GM21825 (cell line): ENCODE results near the gene UGT2B15.
"Not testable (repeated sequence)": the region's sequence is repeated elsewhere in the genome, so short reads cannot be mapped to it uniquely, and the experiment has no call there.

Source experiments
- ATAC-seq: cut with Tn5 transposase; IDR thresholded peaks from one replicate; pipeline ENCODE4 v1.9.1; 2021; ENCODE audit warnings: mild to moderate bottlenecking, moderate library complexity; ENCODE audit not compliant: unreplicated experiment

Gene UGT2B15

GRCh38 chr4:68670479-68670939, at the start of gene UGT2B15:
TSS of gene UGT2B15 (minus strand) at chr4:68670652. CDS start at chr4:68670618, 34 bp downstream.
- not testable (repeated sequence) for ATAC-seq

DNA sequence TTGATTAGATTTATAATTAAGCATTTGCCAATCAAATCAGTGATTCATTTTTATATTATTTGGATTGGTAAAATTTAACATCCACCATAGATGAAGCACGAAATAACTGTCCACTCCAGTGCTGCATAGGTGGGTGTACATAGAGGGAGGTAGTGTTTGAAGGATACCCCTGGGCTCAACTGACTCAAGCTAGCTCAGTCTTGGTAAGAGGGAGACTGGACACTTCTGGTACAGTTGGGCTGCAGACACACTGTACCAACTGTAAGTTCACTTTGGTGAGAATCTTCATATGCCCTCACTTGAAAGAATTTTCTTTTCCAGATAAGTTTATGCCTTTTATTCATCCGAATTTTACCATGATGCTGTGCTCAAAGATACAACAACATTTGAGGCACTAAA, 48.6 kb upstream of the UGT2B15 start:
- ATAC-seq, result no peak

- ATAC-seq, result no peak
Measured at GRCh38 chr4:68718447-68719074, 48.1 kb upstream of the UGT2B15 start.

DNA sequence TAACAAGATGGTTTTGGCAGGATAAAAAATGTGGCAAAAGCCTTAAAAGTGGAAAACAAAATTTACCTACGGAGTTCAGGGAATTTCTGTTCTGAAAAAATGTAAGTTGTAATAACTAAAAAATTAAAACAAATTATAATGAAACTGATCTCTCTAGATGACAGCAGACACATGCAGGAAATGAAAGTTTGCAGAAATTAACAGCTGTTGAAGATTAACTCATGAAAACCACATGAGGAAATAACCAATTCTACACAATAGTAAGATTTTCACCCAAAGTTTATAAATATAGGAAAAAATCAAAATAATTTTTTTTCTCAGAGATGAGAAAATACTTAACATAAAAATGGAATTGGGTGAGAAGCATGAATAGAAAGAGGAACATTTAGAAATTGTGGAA, 47.5 kb upstream of the UGT2B15 start:
- ATAC-seq, result no peak

DNA sequence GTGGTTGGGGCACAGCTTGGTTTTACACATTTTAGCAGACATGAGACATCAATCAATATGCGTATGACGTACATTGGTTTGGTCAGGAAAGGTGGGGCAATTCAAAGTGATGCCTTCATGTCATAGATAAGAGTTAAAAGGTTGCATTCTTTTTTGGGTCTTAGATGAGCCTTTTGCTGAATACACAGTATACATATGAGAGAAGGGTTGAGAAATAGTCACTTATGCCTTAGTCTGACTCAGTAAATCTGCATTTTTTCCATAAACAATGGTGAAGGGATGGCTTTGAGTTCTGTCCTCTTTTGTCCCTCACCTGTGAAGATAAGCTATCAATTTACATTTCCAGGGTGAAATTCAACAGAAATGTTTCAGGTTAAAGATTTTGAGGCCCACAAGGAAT, 43.9 kb upstream of the UGT2B15 start:
- ATAC-seq, result no peak

- ATAC-seq, result no peak
Measured at GRCh38 chr4:68712207-68712606, 41.8 kb upstream of the UGT2B15 start.

DNA sequence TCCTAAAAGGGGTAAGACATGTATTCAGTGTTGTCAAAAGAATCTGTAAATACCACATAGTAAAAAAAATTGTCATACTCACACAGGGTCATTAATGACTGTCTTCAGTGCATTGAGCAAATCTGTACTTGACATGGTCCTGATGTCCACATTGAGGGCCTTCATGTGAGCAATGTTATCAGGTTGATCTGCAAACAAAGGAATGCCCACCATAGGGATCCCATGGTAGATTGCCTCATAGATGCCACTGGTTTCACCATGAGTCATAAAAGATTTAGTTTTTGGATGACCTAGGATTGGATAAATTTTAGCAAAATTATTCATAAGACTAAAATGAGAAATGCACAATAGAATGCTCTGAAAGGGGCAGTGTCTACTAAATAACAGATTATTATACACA, 38.1 kb upstream of the UGT2B15 start:
- ATAC-seq, result no peak

GRCh38 chr4:68703168-68703567, 32.7 kb upstream of the UGT2B15 start:
- ATAC-seq, result not testable (repeated sequence)

DNA sequence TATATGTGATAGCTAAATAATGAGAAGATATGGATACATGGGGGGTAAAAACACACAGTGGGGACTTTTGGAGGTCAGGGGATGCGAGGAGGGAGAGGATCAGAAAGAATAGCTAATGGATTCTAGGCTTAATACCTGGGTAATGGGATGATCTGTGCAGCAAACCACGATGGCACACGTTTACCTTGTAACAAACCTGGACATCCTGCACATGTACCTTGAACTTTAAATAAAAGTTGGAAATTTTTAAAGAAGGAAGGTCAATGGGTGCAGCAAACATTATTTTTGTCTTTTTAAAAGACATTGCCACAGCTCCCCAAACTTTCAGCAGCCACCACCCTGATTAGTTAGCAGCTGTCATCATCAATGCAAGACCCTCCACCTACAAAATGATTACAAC, 29.7 kb upstream of the UGT2B15 start:
- ATAC-seq, result no peak

DNA sequence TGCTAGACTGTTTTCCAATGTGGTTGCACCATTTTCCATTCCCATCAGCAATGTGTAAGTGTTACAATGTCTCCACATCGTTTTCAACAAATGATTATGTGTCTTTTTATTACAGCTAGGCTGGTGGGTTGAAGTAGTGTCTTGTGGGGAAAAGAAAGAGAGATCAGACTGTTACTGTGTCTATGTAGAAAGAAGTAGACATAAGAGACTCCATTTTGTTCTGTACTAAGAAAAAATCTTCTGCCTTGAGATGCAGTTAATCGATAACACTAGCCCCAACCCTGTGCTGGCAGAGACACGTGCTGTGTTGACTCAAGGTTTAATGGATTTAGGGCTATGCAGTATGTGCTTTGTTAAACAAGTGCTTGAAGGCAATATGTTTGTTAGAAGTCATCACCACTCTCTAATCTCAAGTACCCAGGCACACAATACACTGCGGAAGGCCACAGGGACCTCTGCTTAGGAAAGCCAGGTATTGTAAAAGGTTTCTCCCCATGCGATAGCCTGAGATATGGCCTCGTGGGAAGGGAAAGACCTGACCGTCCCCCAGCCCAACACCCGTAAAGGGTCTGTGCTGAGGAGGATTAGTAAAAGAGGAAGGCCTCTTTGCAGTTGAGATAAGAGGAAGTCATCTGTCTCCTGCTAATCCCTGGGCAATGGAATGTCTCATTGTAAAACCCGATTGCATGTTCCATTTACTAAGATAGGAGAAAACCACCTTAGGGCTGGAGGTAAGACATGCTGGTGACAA, 23.0 kb upstream of the UGT2B15 start:
- ATAC-seq, result no peak

- no peak for ATAC-seq
Measured at GRCh38 chr4:68691186-68691585, 20.7 kb upstream of the UGT2B15 start.

DNA sequence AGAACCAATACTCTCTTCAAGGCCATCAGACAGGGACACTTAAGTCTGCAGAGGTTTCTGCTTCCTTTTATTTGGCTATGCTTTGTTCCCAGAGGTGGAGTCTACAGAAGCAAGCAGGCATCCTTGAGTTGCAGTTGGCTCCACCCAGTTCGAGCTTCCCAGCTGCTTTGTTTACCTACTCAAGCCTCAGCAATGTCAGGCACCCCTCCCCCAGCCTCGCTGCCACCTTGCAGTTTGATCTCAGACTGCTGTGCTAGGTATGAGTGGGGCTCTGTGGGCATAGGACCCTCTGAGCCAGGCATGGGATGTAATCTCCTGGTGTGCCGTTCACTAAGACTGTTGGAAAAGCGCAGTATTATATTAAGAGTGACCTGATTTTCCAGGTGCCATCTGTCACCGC, 12.6 kb upstream of the UGT2B15 start:
- ATAC-seq, result no peak

GRCh38 chr4:68681298-68681697, 10.8 kb upstream of the UGT2B15 start:
- ATAC-seq, result not testable (repeated sequence)

GRCh38 chr4:68673143-68673542, 2.7 kb upstream of the UGT2B15 start:
- no peak for ATAC-seq

DNA sequence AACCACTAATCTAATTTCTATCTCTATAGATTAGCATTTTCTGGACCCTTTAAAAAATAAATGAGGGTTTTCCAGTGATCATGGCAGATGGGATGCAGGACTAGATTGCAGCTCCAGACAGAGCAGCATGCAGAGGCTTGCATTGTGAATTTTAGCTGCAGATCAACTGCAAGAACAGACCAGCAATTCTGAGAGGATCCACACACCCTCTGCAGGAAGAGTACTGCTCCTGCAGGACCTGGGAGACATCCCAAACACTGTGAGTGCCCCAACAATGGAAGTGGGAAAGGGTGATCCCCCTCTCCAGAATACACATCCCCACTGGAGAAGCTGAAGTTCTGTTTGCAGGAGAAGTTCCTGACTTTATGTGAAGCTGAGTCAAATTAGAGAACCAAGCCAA, 765 bp upstream of the UGT2B15 start:
- not testable (repeated sequence) for ATAC-seq

- not testable (repeated sequence) for ATAC-seq
Measured at GRCh38 chr4:68668537-68669163, 1.8 kb downstream of the UGT2B15 start.

DNA sequence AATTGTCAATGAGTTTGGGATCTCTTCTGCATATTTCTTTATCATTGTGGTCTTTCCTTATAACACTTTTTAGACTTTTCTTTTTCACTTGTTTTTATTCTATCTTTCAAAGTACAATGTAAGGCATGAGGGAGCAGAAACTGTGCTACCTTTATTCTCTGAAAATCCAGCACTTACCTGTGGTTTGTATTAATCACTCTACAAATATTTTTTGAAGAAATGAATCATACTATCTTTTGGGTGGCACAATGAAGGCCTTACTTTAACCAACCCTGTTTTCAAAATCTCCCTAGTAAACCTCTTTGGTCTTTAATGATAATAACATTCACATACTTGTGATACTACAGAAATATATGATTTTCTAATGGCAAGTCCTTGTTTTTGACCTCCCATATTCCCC, 2.9 kb downstream of the UGT2B15 start:
- ATAC-seq, result not testable (repeated sequence)

DNA sequence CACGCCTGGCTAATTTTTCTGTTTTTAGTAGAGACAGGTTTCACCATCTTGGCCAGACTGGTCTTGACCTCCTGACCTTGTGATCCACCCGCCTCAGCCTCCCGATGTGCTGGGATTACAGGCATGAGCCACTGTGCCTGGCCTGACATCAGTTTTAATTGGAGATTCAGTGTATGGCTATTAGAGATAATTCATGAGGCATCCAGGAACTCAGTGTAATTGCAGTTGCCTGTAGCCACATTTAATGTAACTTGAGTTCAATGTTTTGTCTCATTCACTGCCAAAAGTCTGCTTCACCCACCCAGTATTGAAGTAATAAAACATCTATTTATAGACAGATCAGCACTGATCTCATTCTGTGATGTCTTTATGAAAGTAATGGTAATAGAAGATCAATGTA, 5.7 kb downstream of the UGT2B15 start:
- not testable (repeated sequence) for ATAC-seq

DNA sequence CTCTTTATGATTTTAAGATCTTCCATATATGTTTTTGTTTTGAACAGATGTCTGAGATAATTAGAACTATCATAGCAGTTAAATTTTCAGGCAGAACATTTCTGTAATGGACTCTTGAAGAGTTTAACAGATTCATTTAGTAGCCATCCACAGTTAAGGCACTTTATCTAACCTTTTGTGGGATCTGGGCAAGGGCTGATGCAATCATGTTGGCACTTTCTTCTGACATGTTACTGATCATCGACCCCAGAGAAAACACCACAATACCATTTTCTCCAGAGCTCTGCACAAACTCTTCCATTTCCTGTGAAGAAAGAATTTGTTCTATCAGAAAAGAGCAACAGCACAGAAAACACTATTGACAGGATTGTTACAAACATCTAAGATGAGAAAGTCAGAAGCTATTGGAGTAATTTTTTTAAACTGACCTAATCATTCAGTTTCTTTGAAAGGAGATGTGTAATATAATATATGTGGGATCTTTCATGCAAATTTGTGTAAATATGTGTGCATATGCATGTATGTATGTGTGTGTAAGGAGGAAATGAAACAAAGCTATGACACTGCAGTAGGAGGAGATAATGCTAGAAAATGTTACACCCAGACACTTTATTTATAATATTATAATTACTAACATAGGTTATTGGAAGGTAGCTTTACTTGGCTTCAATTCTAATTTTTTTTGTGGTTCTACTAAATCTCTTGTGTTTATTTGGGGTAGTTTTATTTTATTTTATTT, 7.4 kb downstream of the UGT2B15 start:
- peak; percentile 65 for ATAC-seq

DNA sequence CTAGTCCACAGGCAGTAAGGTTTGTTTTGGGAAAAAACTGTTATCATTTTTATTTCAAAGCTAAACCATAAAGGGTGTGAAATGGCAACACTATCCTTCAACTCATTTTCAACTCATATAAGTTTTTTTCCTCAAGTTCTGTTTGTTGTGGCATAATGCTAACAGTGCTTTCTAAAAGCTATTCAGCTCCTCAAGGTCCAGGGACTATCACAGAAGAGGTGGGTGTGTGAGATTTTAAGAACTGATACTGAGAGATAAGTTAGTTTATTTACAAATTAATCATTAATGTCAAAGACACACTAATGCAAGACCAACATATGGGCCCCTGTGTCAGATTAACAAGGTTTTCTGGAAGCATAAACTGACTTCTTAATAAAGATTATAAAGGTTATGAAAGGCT, 11.8 kb downstream of the UGT2B15 start:
- no peak for ATAC-seq

GRCh38 chr4:68657022-68657594, 13.3 kb downstream of the UGT2B15 start:
- ATAC-seq, result peak; percentile 74
